ENCODE results near the gene KRT40. TPM values are rescaled to one million over a fixed set of nuclear protein-coding genes. Genes with fewer than 3 reads are reported as not detected.

The KRT40 gene
- total RNA-seq, 1 experiment from 2014 or later = not detected

DNA sequence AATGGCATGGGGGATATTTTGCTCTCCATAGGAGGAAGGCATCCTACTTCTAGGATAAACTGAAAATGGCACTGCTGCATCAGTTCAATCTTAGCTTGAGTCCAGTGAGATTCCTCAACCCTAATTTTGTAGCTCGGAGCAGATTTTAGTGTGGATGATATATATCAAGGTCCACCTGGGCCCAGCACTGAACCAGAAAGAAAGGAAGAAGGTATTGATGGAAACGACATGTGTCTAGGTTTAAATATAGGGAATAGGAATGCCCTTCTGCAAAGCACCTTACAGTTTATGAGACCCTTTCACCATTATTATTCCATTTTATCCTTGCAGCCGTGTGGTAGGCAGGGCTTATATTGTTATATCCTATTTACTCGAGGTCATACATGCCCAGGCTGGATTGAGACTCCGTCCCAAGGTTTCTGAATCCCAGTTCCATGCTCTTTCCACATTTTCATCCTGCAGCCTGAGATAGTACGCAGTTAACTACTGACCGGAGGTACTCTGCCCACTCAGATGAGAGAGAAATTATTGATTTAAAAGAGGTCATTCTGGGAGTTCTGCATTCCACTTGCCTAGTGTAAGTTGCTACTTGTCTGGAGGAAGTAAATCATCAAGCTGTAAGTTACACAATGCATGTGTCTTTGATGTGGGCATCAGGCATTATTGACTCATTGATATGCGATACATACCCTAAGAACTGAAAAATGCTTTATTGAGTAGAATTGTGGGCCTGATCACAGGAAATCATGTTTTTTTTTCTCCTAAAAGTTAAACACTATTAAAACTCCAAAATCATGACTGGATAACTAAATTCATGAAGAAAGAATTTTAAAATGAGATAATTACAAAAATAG lies 27.5 kb downstream of the KRT40 start (continued):
- TF ChIP-seq CTCF (IDR thresholded peaks at IDR 0.05 in 2 of 3, conservative IDR thresholded peaks at IDR 0.05 in 1 of 3; ENCODE audit: borderline replicate concordance in 1 of 3, insufficient read depth in 1 of 3, low read depth in 2 of 3, low read length in 2 of 3) (no peak), EZH2phosphoT487 (IDR thresholded peaks at IDR 0.05; ENCODE audit: borderline replicate concordance) (no peak)

DNA sequence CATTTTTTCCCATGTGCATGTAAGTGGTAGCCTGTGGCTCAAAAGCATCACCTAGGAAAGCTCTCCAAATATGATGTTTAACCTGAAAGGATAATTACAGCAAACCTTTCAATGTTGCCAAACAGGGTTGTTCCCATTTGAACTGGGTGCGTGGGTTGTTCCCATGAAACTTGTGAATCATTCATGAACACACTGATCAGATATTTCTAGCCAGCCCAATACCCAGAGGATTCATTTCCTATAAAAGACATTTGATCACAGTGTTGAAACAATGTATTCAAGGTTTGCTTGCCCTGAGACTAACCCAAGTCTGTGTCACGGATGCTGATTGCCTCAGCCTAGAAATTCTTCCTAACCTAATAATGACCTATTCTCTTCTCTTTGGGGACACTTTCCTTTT lies 30.2 kb downstream of the KRT40 start:
- Histone ChIP-seq H3K27me3 (ENCODE audit: insufficient read depth, low read length) (no peaks in the 10 kb centered on the region), H4K20me1 (ENCODE audit: insufficient read depth) (no peaks in the 10 kb centered on the region), H3K27ac (ENCODE audit: low read depth, low read length) (peak overlapping the region; percentile 99), H3K36me3 (ENCODE audit: control insufficient read depth in 1 of 2, insufficient read depth in 2 of 2, low read length in 2 of 2) (no peaks in the 10 kb centered on the region), H3K4me3 (replicated peaks in 1 of 2; ENCODE audit: low read depth in 1 of 2, low read length in 2 of 2) (no peak overlapping the region), H3K79me2 (ENCODE audit: insufficient read depth, low read length) (no peaks in the 10 kb centered on the region), H3K9me2 (ENCODE audit: insufficient read depth) (no peaks in the 10 kb centered on the region), H3K9ac (ENCODE audit: low read length) (peak overlapping the region; percentile 63), H3K9me3 (ENCODE audit: control insufficient read depth in 1 of 2, insufficient read depth in 1 of 2, low read depth in 1 of 2, low read length in 2 of 2) (no peaks in the 10 kb centered on the region), H3K4me1 (ENCODE audit: control insufficient read depth in 1 of 2, insufficient read depth in 2 of 2, low read length in 2 of 2) (peaks cover 91 to 100% of the 10 kb centered on the region in 2 experiments), H3K4me2 (ENCODE audit: low read length) (peak overlapping the region; percentile 55), H2AFZ (ENCODE audit: low read depth, low read length, poor library complexity, severe bottlenecking) (no peak overlapping the region)
- intact Hi-C loops (cut with micrococcal nuclease) = no loop called here
- DNase-seq (ENCODE audit: low read depth, low spot score) (peak; percentile 85), ATAC-seq (no peak)
- ChIA-PET CTCF (interaction anchor here (0.7 kb wide), 1 partner anchor 46 kb away, joined by 3 read pairs; no protein-coding TSS in a partner anchor), RAD21 (ENCODE audit: low non-redundant PET in 1 of 2, low total read pairs in 2 of 2, uncharacterized antibody in 2 of 2, unreplicated experiment in 2 of 2) (no interaction called here), POLR2A (interaction anchor here (0.6 kb wide), 1 partner anchor 541 kb away, joined by 3 read pairs; no protein-coding TSS in a partner anchor)
- no TSS peak for BruUV-seq (replicated peaks)
- TF ChIP-seq CEBPB (IDR thresholded peaks at IDR 0.05; ENCODE audit: low read depth) (peak; percentile 89), CBX3 (IDR thresholded peaks at IDR 0.05; ENCODE audit: low read depth) (0 out of 2 replicates have a peak, but pooled peaks have one; percentile 29), EGR1 (IDR thresholded peaks at IDR 0.05; ENCODE audit: low read depth) (peak; percentile 90), SRF (IDR thresholded peaks at IDR 0.05; ENCODE audit: low read depth) (peak; percentile 39; the same call in 1 of the 2 replicates), FOSL1 (IDR thresholded peaks at IDR 0.05; ENCODE audit: low read depth) (peak; percentile 68), POLR2AphosphoS5 (IDR thresholded peaks at IDR 0.05; ENCODE audit: low read depth, low read length) (peak; percentile 48; the same call in 1 of the 2 replicates), SP1 (IDR thresholded peaks at IDR 0.05; ENCODE audit: low read depth) (peak; percentile 96), ZFX (IDR thresholded peaks at IDR 0.05) (no peak), JUND (IDR thresholded peaks at IDR 0.05) (peak; percentile 72)
- TF ChIP-seq, protein P1, sequence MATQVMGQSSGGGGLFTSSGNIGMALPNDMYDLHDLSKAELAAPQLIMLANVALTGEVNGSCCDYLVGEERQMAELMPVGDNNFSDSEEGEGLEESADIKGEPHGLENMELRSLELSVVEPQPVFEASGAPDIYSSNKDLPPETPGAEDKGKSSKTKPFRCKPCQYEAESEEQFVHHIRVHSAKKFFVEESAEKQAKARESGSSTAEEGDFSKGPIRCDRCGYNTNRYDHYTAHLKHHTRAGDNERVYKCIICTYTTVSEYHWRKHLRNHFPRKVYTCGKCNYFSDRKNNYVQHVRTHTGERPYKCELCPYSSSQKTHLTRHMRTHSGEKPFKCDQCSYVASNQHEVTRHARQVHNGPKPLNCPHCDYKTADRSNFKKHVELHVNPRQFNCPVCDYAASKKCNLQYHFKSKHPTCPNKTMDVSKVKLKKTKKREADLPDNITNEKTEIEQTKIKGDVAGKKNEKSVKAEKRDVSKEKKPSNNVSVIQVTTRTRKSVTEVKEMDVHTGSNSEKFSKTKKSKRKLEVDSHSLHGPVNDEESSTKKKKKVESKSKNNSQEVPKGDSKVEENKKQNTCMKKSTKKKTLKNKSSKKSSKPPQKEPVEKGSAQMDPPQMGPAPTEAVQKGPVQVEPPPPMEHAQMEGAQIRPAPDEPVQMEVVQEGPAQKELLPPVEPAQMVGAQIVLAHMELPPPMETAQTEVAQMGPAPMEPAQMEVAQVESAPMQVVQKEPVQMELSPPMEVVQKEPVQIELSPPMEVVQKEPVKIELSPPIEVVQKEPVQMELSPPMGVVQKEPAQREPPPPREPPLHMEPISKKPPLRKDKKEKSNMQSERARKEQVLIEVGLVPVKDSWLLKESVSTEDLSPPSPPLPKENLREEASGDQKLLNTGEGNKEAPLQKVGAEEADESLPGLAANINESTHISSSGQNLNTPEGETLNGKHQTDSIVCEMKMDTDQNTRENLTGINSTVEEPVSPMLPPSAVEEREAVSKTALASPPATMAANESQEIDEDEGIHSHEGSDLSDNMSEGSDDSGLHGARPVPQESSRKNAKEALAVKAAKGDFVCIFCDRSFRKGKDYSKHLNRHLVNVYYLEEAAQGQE (IDR thresholded peaks at IDR 0.05; ENCODE audit: low read depth) = no peak

All from HCT116 (cell line).